ENCODE measurements around the gene IL1RAPL1. TPM values are rescaled to one million over a fixed set of nuclear protein-coding genes. Genes with fewer than 3 reads are reported as not detected.

IL1RAPL1 gene
- total RNA-seq, 1 donor from 2014 or later, result 0.66 TPM

DNA sequence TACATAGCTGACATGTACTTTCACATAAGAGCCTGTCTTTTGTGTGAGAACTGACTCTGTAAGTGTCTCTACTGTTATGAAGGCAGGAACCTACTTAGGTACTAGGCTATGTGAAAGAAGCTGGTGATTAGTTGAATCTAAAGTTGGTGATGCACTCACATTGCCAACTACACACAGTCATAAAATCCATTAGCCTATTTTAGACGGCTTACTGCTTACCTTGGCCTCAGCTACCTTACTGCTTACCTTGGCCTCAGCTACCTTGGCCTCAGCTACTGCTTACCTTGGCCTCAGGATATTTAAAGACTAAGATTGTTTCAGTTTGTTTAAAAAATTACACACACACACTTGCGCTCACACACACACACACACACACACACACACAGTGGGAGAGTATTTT, 549.7 kb downstream of the IL1RAPL1 start:
- no peaks in the 10 kb centered on the region for H3K9me3 Mint-ChIP-seq (ENCODE audit: unreplicated experiment)
- H3K27me3 Mint-ChIP-seq (ENCODE audit: unreplicated experiment), result no peaks in the 10 kb centered on the region
- DNase-seq, result no peak
- H3K4me3 Mint-ChIP-seq (ENCODE audit: unreplicated experiment), result no peak overlapping the region
- H3K4me1 Mint-ChIP-seq (ENCODE audit: low read depth, unreplicated experiment), result no peaks in the 10 kb centered on the region
- no peak overlapping the region for H3K27ac Mint-ChIP-seq (ENCODE audit: unreplicated experiment)
- TF ChIP-seq, protein P1, sequence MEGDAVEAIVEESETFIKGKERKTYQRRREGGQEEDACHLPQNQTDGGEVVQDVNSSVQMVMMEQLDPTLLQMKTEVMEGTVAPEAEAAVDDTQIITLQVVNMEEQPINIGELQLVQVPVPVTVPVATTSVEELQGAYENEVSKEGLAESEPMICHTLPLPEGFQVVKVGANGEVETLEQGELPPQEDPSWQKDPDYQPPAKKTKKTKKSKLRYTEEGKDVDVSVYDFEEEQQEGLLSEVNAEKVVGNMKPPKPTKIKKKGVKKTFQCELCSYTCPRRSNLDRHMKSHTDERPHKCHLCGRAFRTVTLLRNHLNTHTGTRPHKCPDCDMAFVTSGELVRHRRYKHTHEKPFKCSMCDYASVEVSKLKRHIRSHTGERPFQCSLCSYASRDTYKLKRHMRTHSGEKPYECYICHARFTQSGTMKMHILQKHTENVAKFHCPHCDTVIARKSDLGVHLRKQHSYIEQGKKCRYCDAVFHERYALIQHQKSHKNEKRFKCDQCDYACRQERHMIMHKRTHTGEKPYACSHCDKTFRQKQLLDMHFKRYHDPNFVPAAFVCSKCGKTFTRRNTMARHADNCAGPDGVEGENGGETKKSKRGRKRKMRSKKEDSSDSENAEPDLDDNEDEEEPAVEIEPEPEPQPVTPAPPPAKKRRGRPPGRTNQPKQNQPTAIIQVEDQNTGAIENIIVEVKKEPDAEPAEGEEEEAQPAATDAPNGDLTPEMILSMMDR (IDR thresholded peaks at IDR 0.05; ENCODE audit: partially characterized antibody, unreplicated experiment), result no peak
- H3K36me3 Mint-ChIP-seq (ENCODE audit: unreplicated experiment), result no peaks in the 10 kb centered on the region

- Mint-ChIP-seq H3K4me3 (ENCODE audit: unreplicated experiment) (no peak overlapping the region), H3K27ac (ENCODE audit: unreplicated experiment) (no peak overlapping the region), H3K27me3 (ENCODE audit: unreplicated experiment) (no peaks in the 10 kb centered on the region), H3K4me1 (ENCODE audit: low read depth, unreplicated experiment) (no peaks in the 10 kb centered on the region), H3K36me3 (ENCODE audit: unreplicated experiment) (no peaks in the 10 kb centered on the region), H3K9me3 (ENCODE audit: unreplicated experiment) (no peaks in the 10 kb centered on the region)
- TF ChIP-seq, protein P1 (IDR thresholded peaks at IDR 0.05; ENCODE audit: partially characterized antibody, unreplicated experiment), result no peak
- DNase-seq, result no peak
Measured at GRCh38 chrX:29138003-29138402, 550.8 kb downstream of the IL1RAPL1 start.

- TF ChIP-seq, protein P1 (IDR thresholded peaks at IDR 0.05; ENCODE audit: partially characterized antibody, unreplicated experiment), result no peak
- Mint-ChIP-seq H3K27me3 (ENCODE audit: unreplicated experiment) (no peaks in the 10 kb centered on the region), H3K27ac (ENCODE audit: unreplicated experiment) (no peak overlapping the region), H3K4me1 (ENCODE audit: low read depth, unreplicated experiment) (no peaks in the 10 kb centered on the region), H3K9me3 (ENCODE audit: unreplicated experiment) (no peaks in the 10 kb centered on the region), H3K36me3 (ENCODE audit: unreplicated experiment) (no peaks in the 10 kb centered on the region), H3K4me3 (ENCODE audit: unreplicated experiment) (no peak overlapping the region)
- DNase-seq, result no peak
Measured at GRCh38 chrX:29143356-29143755, 556.1 kb downstream of the IL1RAPL1 start.

- Mint-ChIP-seq H3K9me3 (ENCODE audit: unreplicated experiment) (no peaks in the 10 kb centered on the region), H3K36me3 (ENCODE audit: unreplicated experiment) (no peaks in the 10 kb centered on the region), H3K27me3 (ENCODE audit: unreplicated experiment) (no peaks in the 10 kb centered on the region), H3K4me3 (ENCODE audit: unreplicated experiment) (no peak overlapping the region), H3K4me1 (ENCODE audit: low read depth, unreplicated experiment) (no peaks in the 10 kb centered on the region), H3K27ac (ENCODE audit: unreplicated experiment) (no peak overlapping the region)
- TF ChIP-seq, protein P1 (IDR thresholded peaks at IDR 0.05; ENCODE audit: partially characterized antibody, unreplicated experiment), result no peak
- no peak for DNase-seq
Measured at GRCh38 chrX:29143756-29144155, 556.5 kb downstream of the IL1RAPL1 start.

GRCh38 chrX:29145316-29145715, 558.1 kb downstream of the IL1RAPL1 start:
- Mint-ChIP-seq H3K9me3 (ENCODE audit: unreplicated experiment) (no peaks in the 10 kb centered on the region), H3K36me3 (ENCODE audit: unreplicated experiment) (no peaks in the 10 kb centered on the region)

More at GRCh38 chrX:29145316-29145715, 558.1 kb downstream of the IL1RAPL1 start:
- TF ChIP-seq, protein P1 (IDR thresholded peaks at IDR 0.05; ENCODE audit: partially characterized antibody, unreplicated experiment), result no peak
- no peaks in the 10 kb centered on the region for H3K27me3 Mint-ChIP-seq (ENCODE audit: unreplicated experiment)
- DNase-seq, result no peak
- no peak overlapping the region for H3K4me3 Mint-ChIP-seq (ENCODE audit: unreplicated experiment)
- H3K4me1 Mint-ChIP-seq (ENCODE audit: low read depth, unreplicated experiment), result no peaks in the 10 kb centered on the region
- H3K27ac Mint-ChIP-seq (ENCODE audit: unreplicated experiment), result no peak overlapping the region

Measured in glutamatergic neuron (in vitro differentiated cells).